HepG2 (cell line): Measurements from ENCODE around the gene EFCAB11. TPM values are rescaled to one million over a fixed set of nuclear protein-coding genes. Genes with fewer than 3 reads are reported as not detected.

ENCODE experiments used
- ATAC-seq: fragments of 200-7000 bp; cut with Tn5 transposase; 3 replicates; pipeline ENCODE4 v1.9.1; 2020; ENCODE audit warnings: mild to moderate bottlenecking, moderate library complexity
- BruUV-seq: library from RNA; stranded (reverse); fragments of 400-500 nt; replicated peaks from 2 replicates; lab custom pipeline; 2021; lab: Mats Ljungman, UMichigan
- CTCF ChIA-PET: fragments of 300-600 bp; formaldehyde crosslinking; extraction: SDS; loops from one replicate; lab custom pipeline; 2021; ENCODE audit warnings: low total read pairs, inconsistent platforms, low intra/inter-chr PET ratio; lab: Yijun Ruan, JAX
- POLR2A ChIA-PET: fragments of 350-600 bp; sonication (Branson Sonifier 250); formaldehyde crosslinking; loops from one replicate; lab custom pipeline; 2020; ENCODE audit warnings: antibody characterized with exemption, inconsistent platforms; lab: Yijun Ruan, JAX
- DNase-seq: peaks from one replicate; pipeline ENCODE4 v3.0.0-alpha.2; 2015; ENCODE audit warnings: low spot score
- FAIRE-seq: peaks from 3 replicates; lab custom pipeline; 2011; peaks lifted over from hg19 to GRCh38; lab: Jason Lieb, UNC
- H2AFZ ChIP-seq: one replicate; pipeline ENCODE4 v1.6.1; 2011; ENCODE audit warnings: low read length, inconsistent platforms
- H3K27ac ChIP-seq: fragments of 300-600 bp; 3 replicates; pipeline ENCODE4 v1.8.0; 2011; ENCODE audit warnings: mixed run types, mild to moderate bottlenecking, mixed read lengths, low read length, inconsistent platforms; ENCODE audit not compliant: insufficient read depth; ENCODE audit errors: extremely low read length
- H3K27me3 ChIP-seq, 2 experiments: fragments of 200-600 bp in 1 of 2; 2 replicates in 1 of 2; 3 replicates in 1 of 2; pipeline versions ENCODE4 v1.6.0 to v1.8.0; 2011; ENCODE audit warnings: low read length in 2 of 2, mild to moderate bottlenecking in 2 of 2, moderate library complexity in 2 of 2, inconsistent platforms in 1 of 2; ENCODE audit not compliant: insufficient read depth in 2 of 2, control insufficient read depth in 1 of 2
- H3K36me3 ChIP-seq, 2 experiments: fragments of 200-600 bp in 1 of 2; replicated peaks in 1 of 2; 2 replicates in 1 of 2; 3 replicates in 1 of 2; pipeline versions ENCODE4 v1.5.1 to v1.8.0; 2011; ENCODE audit warnings: low read length in 2 of 2, inconsistent platforms in 1 of 2; ENCODE audit not compliant: insufficient read depth in 2 of 2, control insufficient read depth in 1 of 2
- H3K4me1 ChIP-seq: 2 replicates; pipeline ENCODE4 v1.5.1; 2012; ENCODE audit warnings: low read length, inconsistent platforms; ENCODE audit not compliant: insufficient read depth
- H3K4me2 ChIP-seq: 2 replicates; pipeline ENCODE4 v1.6.0; 2011; ENCODE audit warnings: low read depth, low read length, inconsistent platforms
- H3K4me3 ChIP-seq, 3 experiments: fragments of 200-600 bp in 1 of 3; sonication (generic), shearing (Covaris generic) in 1 of 3; replicated peaks in 1 of 3; 2 replicates each; pipeline ENCODE4 v1.5.1; 2011 to 2016; ENCODE audit warnings: low read length in 3 of 3, inconsistent platforms in 2 of 3, low read depth in 2 of 3, mild to moderate bottlenecking in 2 of 3, control low read depth in 1 of 3, mixed read lengths in 1 of 3; ENCODE audit not compliant: insufficient read depth in 1 of 3
- H3K79me2 ChIP-seq: one replicate; pipeline ENCODE4 v1.6.1; 2011; ENCODE audit warnings: low read length, inconsistent platforms; ENCODE audit not compliant: insufficient read depth
- H3K9ac ChIP-seq: 2 replicates; pipeline ENCODE4 v1.6.0; 2011; ENCODE audit warnings: mild to moderate bottlenecking, low read depth, low read length, inconsistent platforms; ENCODE audit not compliant: insufficient read depth
- H3K9me3 ChIP-seq: 2 replicates; pipeline ENCODE4 v1.5.1; 2012; ENCODE audit warnings: mild to moderate bottlenecking, low read length
- H4K20me1 ChIP-seq: 2 replicates; pipeline ENCODE4 v1.6.0; 2011; ENCODE audit warnings: inconsistent platforms, mild to moderate bottlenecking, low read length, moderate library complexity; ENCODE audit not compliant: insufficient read depth
- GTF3A ChIP-seq: sonication (generic); formaldehyde crosslinking; conservative IDR thresholded peaks from 2 replicates; pipeline ENCODE4 v1.4.0; 2020; ENCODE audit warnings: mild to moderate bottlenecking, missing genetic modification reagents
- JUND ChIP-seq: sonication (generic); formaldehyde crosslinking; IDR thresholded peaks from 2 replicates; pipeline ENCODE4 v1.8.0; 2022; ENCODE audit warnings: mild to moderate bottlenecking, missing genetic modification reagents
- NFE2 ChIP-seq: sonication (generic); formaldehyde crosslinking; IDR thresholded peaks from 2 replicates; pipeline ENCODE4 v1.4.0; 2020; ENCODE audit warnings: missing genetic modification reagents
- RBAK ChIP-seq: sonication (generic); formaldehyde crosslinking; IDR thresholded peaks from 2 replicates; pipeline ENCODE4 v1.5.1; 2020; ENCODE audit warnings: mild to moderate bottlenecking, missing genetic modification reagents
- RCOR2 ChIP-seq: IDR thresholded peaks from 2 replicates; pipeline ENCODE4 v1.6.1; 2016; ENCODE audit warnings: missing biosample characterization, missing genetic modification reagents
- ZFP36 ChIP-seq: fragments of 150-350 bp; IDR thresholded peaks from 2 replicates; pipeline ENCODE4 v1.6.1; 2018; ENCODE audit warnings: borderline replicate concordance, low read length, low read depth; ENCODE audit not compliant: partially characterized antibody
- ZFYVE20 ChIP-seq: sonication (generic); formaldehyde crosslinking; IDR thresholded peaks from 2 replicates; pipeline ENCODE4 v1.8.0; 2023; ENCODE audit warnings: low read depth, mild to moderate bottlenecking, moderate library complexity, missing genetic modification reagents, borderline replicate concordance
- ZNF136 ChIP-seq: sonication (generic); formaldehyde crosslinking; IDR thresholded peaks from 2 replicates; pipeline ENCODE4 v1.8.1; 2022; ENCODE audit warnings: low read depth, mild to moderate bottlenecking, moderate library complexity, missing genetic modification reagents
- WGBS: methylation state at CpG from one replicate; pipeline ENCODE4 v1.1.6; 2017; ENCODE audit warnings: low lambda C conversion rate; 5-methylcytosine and 5-hydroxymethylcytosine counted together
- in situ Hi-C: cut with HindIII; loops from 2 replicates; pipeline ENCODE4 v1.10.0; 2017; ENCODE audit warnings: low pct_unique_long_range_greater_than_20kb; ENCODE audit not compliant: extremely low pct_ligation_motif_present
- intact Hi-C: fragments of 100-400 bp; cut with micrococcal nuclease; formaldehyde crosslinking; loops from one replicate; pipeline ENCODE4 v1.10.0; 2022; ENCODE audit not compliant: unreplicated experiment
- polyA plus RNA-seq, 8 experiments: library from polyadenylated mRNA; depleted of rRNA in 3 of 8; stranded (reverse) in 7 of 8; unstranded in 1 of 8; fragments of >200 nt; fragmentation: Illumina TruSeq in 4 of 8; extraction: Trizol in 4 of 8; gene quantifications; 2 replicates each; pipeline versions ENCODE4 v1.2.1 to v1.2.3, GENCODE V29; 2011 to 2016; ENCODE audit warnings: low read depth in 4 of 8, missing spikeins in 1 of 8, mixed read lengths in 1 of 8; ENCODE audit not compliant: insufficient read depth in 1 of 8
- total RNA-seq, 5 experiments: library from RNA; depleted of rRNA; stranded (reverse); fragments of >200 nt; fragmentation: Illumina TruSeq; extraction: Trizol; gene quantifications; 2 replicates each; pipeline ENCODE4 v1.2.3, GENCODE V29; 2016; ENCODE audit warnings: low read depth in 1 of 5
- TF ChIP-seq, protein P1 (sequence below): sonication (generic); formaldehyde crosslinking; IDR thresholded peaks from 2 replicates; pipeline ENCODE4 v1.4.0; 2020; ENCODE audit warnings: missing genetic modification reagents

EFCAB11 gene
- total and polyA plus RNA-seq, 2 of the 13 experiments (the other 11 are each of a cell fraction or from before 2014, with no cell fraction given), result 8.2 to 31.5 TPM

DNA sequence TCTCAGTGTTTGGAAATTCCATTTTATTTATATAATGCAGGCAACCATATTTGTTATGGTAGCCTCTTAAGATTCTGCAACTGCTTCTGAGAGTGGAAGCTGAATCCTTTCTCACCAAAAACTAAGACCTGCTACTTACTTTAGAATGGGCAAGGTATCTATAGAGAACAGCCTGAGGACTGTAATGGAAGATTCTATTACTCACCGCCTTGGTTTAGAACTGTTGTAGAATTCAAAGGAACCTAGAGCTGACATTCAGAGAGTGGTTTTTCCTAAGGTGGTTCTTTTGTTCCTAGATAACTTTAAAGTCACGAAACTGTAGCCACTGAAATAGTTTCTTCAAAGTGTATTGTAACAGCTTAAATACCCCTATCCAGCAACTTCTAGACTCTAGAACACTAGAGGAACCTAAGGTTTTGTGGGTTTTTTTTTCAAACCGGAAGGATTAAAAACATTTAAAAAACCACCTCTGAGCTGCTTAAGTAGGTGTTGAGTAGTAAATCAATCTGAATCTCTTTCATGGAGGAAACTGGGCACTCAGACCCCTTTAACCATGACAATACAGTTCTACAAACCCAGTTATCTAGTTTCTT, 5.4 kb upstream of the EFCAB11 start:
- POLR2A ChIA-PET, result no interaction called here
- Histone ChIP-seq H3K27me3 (no peaks in the 10 kb centered on the region; a peak in 1 of 5 replicates), H3K27ac (no peak overlapping the region), H3K4me3 (no peak overlapping the region), H3K4me1 (peaks cover 39% of the 10 kb centered on the region), H3K79me2 (peaks cover 23% of the 10 kb centered on the region), H2AFZ (no peak overlapping the region), H3K9ac (no peak overlapping the region), H4K20me1 (no peaks in the 10 kb centered on the region), H3K4me2 (no peak overlapping the region), H3K36me3 (peaks cover 8 to 24% of the 10 kb centered on the region in 2 experiments; a peak in 4 of 5 replicates), H3K9me3 (no peaks in the 10 kb centered on the region)
- intact Hi-C loops, result no loop called here
- CTCF ChIA-PET, result no interaction called here
- no peak for FAIRE-seq
- no TSS peak for BruUV-seq
- no peak for ATAC-seq
- TF ChIP-seq JUND (CRISPR knock-in tag) (no peak), ZFP36 (no peak), NFE2 (CRISPR knock-in tag) (no peak), ZNF136 (no peak), GTF3A (CRISPR knock-in tag) (no peak), RBAK (CRISPR knock-in tag) (no peak), RCOR2 (CRISPR knock-in tag) (no peak), ZFYVE20 (CRISPR knock-in tag) (no peak)
- TF ChIP-seq, protein P1, sequence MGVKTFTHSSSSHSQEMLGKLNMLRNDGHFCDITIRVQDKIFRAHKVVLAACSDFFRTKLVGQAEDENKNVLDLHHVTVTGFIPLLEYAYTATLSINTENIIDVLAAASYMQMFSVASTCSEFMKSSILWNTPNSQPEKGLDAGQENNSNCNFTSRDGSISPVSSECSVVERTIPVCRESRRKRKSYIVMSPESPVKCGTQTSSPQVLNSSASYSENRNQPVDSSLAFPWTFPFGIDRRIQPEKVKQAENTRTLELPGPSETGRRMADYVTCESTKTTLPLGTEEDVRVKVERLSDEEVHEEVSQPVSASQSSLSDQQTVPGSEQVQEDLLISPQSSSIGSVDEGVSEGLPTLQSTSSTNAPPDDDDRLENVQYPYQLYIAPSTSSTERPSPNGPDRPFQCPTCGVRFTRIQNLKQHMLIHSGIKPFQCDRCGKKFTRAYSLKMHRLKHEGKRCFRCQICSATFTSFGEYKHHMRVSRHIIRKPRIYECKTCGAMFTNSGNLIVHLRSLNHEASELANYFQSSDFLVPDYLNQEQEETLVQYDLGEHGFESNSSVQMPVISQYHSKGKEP (CRISPR knock-in tag), result no peak
- no peak for DNase-seq
- 97% methylated on average over 3 of the region's 3 CpGs for WGBS
- in situ Hi-C loops, result loop anchor here (25.0 kb wide), 1 partner anchor 277 kb away; no protein-coding TSS in a partner anchor
